ENCODE results near the gene ATXN7L1.

GRCh38 chr7:105621176-105621575, 255.2 kb downstream of the ATXN7L1 start:
- no peak for TF ChIP-seq CTCF (conservative IDR thresholded peaks at IDR 0.05; ENCODE audit: low read length)
- TF ChIP-seq EZH2phosphoT487 (IDR thresholded peaks at IDR 0.05; ENCODE audit: borderline replicate concordance, low read depth, low read length): no peak

Measured in OCI-LY7 (cell line).